Measurements from ENCODE around the gene ITGB7. TPM values are rescaled to one million over a fixed set of nuclear protein-coding genes. Genes with fewer than 3 reads are reported as not detected.

The ITGB7 gene
- total RNA-seq, 1 donor from 2014 or later: 137 TPM

DNA sequence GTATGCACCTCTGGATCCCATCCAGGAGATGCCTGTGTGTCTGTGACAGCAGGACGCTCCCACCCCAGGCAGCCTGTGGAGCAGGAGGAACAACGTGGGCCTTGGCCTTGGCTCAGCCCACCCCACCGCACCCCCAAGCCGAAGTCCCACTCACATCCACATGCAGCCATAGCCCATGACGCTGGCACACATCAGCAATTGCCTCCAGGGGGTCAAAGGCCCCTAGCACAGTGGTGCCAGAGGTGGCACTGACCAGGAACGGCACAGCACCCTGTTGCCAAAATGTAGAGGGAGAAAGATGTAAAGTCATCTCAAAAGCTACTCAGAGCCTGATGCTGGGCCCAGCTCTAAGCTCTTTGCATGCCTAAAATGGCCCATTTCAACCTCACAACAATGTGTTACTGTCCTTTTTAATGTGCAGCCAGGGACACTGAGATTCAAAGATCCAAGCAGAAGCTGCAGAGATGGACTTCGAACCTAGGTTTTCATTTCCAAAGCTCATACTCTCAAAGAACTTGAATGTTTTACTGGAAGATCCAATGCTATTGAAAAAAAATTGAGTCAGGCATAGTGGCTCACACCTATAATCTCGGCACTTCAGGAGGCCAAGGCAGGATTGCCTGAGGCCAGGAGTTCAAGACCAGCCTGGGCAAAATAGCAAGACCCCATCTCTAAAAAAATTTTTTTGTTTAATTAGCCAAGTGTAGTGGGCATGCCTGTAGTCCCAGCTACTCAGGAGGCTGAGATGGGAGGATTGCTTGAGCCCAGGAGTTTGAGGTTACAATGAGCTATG is 45.7 kb downstream of the ITGB7 start:
- TF ChIP-seq, protein P1, sequence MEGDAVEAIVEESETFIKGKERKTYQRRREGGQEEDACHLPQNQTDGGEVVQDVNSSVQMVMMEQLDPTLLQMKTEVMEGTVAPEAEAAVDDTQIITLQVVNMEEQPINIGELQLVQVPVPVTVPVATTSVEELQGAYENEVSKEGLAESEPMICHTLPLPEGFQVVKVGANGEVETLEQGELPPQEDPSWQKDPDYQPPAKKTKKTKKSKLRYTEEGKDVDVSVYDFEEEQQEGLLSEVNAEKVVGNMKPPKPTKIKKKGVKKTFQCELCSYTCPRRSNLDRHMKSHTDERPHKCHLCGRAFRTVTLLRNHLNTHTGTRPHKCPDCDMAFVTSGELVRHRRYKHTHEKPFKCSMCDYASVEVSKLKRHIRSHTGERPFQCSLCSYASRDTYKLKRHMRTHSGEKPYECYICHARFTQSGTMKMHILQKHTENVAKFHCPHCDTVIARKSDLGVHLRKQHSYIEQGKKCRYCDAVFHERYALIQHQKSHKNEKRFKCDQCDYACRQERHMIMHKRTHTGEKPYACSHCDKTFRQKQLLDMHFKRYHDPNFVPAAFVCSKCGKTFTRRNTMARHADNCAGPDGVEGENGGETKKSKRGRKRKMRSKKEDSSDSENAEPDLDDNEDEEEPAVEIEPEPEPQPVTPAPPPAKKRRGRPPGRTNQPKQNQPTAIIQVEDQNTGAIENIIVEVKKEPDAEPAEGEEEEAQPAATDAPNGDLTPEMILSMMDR (IDR thresholded peaks at IDR 0.05): no peak
- CTCF ChIA-PET: interaction anchor here (1.4 to 4.9 kb wide), 9 partner anchors 19 to 131 kb away, joined by 4 to 65 read pairs (median 12); partner anchors contain the start of genes CSAD and ZNF740
- DNase-seq (no peak), ATAC-seq (ENCODE audit: low read depth) (no peak)
- Mint-ChIP-seq H3K27ac (no peak overlapping the region), H3K27me3 (no peaks in the 10 kb centered on the region), H3K4me3 (no peak overlapping the region), H3K4me1 (peaks cover 5% of the 10 kb centered on the region), H3K9me3 (no peaks in the 10 kb centered on the region), H3K36me3 (ENCODE audit: low read depth) (no peaks in the 10 kb centered on the region)
- POLR2A ChIA-PET: interaction anchor here (1.2 to 2.6 kb wide), 3 partner anchors 19 to 160 kb away, joined by 3 to 16 read pairs (median 10); partner anchors contain the start of genes AAAS, CSAD and ZNF740
- intact Hi-C loops (cut with micrococcal nuclease): no loop called here

DNA sequence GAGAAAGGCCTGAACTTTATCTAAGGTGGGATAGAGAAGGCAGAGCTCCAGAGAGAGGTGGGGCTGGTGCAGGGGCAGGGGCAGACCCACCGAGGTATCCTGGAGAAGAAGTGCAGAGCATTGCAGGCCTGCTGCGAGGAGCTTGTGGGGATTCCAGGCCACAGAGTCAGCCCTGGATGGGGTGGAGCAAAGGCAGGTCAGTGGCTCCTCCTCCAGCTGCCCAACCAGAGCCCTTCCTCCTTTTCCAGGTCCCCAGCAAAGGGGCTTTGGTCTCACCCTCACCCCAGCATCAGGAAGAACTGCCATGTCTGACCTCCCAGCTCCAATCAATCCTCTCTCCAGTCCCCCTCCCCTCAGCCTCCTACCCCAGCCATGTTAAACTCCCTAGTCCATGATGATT is 46.4 kb downstream of the ITGB7 start:
- Mint-ChIP-seq H3K9me3 (no peaks in the 10 kb centered on the region), H3K27ac (no peak overlapping the region), H3K4me1 (peaks cover 5% of the 10 kb centered on the region), H3K27me3 (no peaks in the 10 kb centered on the region), H3K4me3 (no peak overlapping the region), H3K36me3 (ENCODE audit: low read depth) (no peaks in the 10 kb centered on the region)
- CTCF ChIA-PET: interaction anchor here (0.7 to 4.9 kb wide), 16 partner anchors 20 to 139 kb away, joined by 3 to 65 read pairs (median 8); partner anchors contain the start of genes CSAD, MYG1, SOAT2 and ZNF740
- intact Hi-C loops (cut with micrococcal nuclease): no loop called here
- DNase-seq (no peak), ATAC-seq (ENCODE audit: low read depth) (no peak)
- TF ChIP-seq, protein P1 (IDR thresholded peaks at IDR 0.05): no peak
- POLR2A ChIA-PET: interaction anchor here (1.2 to 2.6 kb wide), 3 partner anchors 20 to 161 kb away, joined by 3 to 16 read pairs (median 10); partner anchors contain the start of genes AAAS, CSAD and ZNF740

DNA sequence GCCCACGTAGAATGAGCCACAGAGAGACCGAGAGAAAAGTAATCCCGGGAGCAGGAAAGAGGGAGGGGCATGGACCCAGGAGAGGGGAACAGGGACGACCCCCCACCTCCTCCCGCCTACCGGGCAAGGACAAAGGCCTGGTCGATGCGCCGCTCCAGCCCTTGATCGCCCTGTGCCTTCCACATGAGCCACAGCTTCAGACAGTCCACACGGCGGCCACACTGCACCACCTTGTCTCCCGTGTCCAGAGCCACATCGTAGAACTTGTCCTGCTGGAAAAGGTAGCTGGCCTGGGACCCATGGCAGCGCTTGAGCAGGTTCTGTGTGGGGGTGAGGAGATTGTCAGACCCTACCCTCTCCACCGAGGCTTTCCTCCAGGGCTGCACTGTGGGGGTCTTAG is 47.1 kb downstream of the ITGB7 start:
- ChIA-PET CTCF (interaction anchor here (0.7 to 4.9 kb wide), 26 partner anchors 13 to 275 kb away, joined by 3 to 65 read pairs (median 7); partner anchors contain the start of genes AAAS, CSAD, ESPL1 and MYG1), POLR2A (interaction anchor here (0.5 to 2.6 kb wide), 9 partner anchors 21 to 339 kb away, joined by 3 to 16 read pairs (median 5); partner anchors contain the start of genes AAAS, CSAD, MAP3K12 and ZNF740)
- intact Hi-C loops (cut with micrococcal nuclease): loop anchor here (1.0 kb wide), 10 partner anchors 20 to 261 kb away; partner anchors contain the start of genes AAAS, CSAD, ITGB7 and ZNF740
- no peak for DNase-seq
- ATAC-seq (ENCODE audit: low read depth): no peak
- H3K27me3 Mint-ChIP-seq: no peaks in the 10 kb centered on the region
- TF ChIP-seq, protein P1 (IDR thresholded peaks at IDR 0.05): no peak
- no peaks in the 10 kb centered on the region for H3K36me3 Mint-ChIP-seq (ENCODE audit: low read depth)
- H3K4me3 Mint-ChIP-seq: no peak overlapping the region
- H3K4me1 Mint-ChIP-seq: peaks cover 5% of the 10 kb centered on the region
- H3K9me3 Mint-ChIP-seq: no peaks in the 10 kb centered on the region
- H3K27ac Mint-ChIP-seq: no peak overlapping the region

DNA sequence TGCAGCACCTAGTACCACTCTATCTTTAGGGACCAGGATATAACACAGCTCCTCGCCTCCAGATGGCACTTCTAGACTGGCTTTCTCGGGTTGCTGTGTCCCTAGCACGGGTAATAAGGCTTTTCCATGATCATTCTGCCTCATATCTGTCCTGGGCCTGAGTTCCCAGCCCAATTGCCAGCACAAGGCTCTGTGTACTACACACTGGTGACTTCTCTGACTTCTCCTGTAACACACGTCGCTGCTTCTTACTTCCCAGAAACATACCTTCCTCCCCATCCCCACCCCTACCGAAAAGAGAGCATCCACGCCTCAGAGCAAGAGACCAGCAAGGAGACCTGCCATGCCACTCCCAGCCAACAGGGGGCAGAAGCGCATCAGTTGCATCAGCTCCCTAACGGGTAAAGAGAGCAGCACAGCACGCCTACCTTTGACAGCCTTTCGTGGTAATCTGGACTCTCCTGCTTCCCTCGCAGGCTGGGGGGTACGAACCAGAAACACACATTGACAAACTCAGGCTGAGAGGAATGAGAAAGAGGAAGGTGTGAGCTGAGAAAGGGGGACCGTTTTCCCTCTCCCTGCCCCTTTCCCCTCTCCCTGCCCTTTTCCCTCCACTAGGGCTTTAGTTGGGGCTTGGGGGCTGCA is 47.7 kb downstream of the ITGB7 start:
- H3K4me3 Mint-ChIP-seq: no peak overlapping the region
- ChIA-PET CTCF (interaction anchor here (0.7 to 4.9 kb wide), 25 partner anchors 9 to 274 kb away, joined by 3 to 65 read pairs (median 7); partner anchors contain the start of genes AAAS, CSAD, ESPL1 and MYG1), POLR2A (interaction anchor here (0.5 to 2.6 kb wide), 9 partner anchors 21 to 340 kb away, joined by 3 to 16 read pairs (median 5); partner anchors contain the start of genes AAAS, CSAD, MAP3K12 and ZNF740)
- DNase-seq (peak; percentile 78), ATAC-seq (ENCODE audit: low read depth) (peak; percentile 100)
- intact Hi-C loops (cut with micrococcal nuclease): loop anchor here (1.0 kb wide), 10 partner anchors 21 to 262 kb away; partner anchors contain the start of genes AAAS, CSAD, ITGB7 and ZNF740
- TF ChIP-seq, protein P1 (IDR thresholded peaks at IDR 0.05): peak; percentile 13
- H3K9me3 Mint-ChIP-seq: no peaks in the 10 kb centered on the region
- H3K27ac Mint-ChIP-seq: no peak overlapping the region
- no peaks in the 10 kb centered on the region for H3K27me3 Mint-ChIP-seq
- no peaks in the 10 kb centered on the region for H3K36me3 Mint-ChIP-seq (ENCODE audit: low read depth)
- H3K4me1 Mint-ChIP-seq: peaks cover 5% of the 10 kb centered on the region
